GM18951 (cell line): ENCODE measurements around the gene GRK2.

Source experiments
- POLR2A ChIP-seq: IDR thresholded peaks from 4 replicates; pipeline ENCODE4 v1.6.1; 2011; ENCODE audit warnings: mild to moderate bottlenecking; ENCODE audit not compliant: insufficient read length, insufficient read depth; ENCODE audit errors: extremely low read depth
- in situ Hi-C: fragments of 300-500 bp; cut with MboI; formaldehyde crosslinking; loops from one replicate; pipeline ENCODE4 v1.12.0; 2022; ENCODE audit warnings: low sequenced_read_pairs, mixed read lengths, inconsistent platforms; ENCODE audit not compliant: unreplicated experiment

GRK2 gene

DNA sequence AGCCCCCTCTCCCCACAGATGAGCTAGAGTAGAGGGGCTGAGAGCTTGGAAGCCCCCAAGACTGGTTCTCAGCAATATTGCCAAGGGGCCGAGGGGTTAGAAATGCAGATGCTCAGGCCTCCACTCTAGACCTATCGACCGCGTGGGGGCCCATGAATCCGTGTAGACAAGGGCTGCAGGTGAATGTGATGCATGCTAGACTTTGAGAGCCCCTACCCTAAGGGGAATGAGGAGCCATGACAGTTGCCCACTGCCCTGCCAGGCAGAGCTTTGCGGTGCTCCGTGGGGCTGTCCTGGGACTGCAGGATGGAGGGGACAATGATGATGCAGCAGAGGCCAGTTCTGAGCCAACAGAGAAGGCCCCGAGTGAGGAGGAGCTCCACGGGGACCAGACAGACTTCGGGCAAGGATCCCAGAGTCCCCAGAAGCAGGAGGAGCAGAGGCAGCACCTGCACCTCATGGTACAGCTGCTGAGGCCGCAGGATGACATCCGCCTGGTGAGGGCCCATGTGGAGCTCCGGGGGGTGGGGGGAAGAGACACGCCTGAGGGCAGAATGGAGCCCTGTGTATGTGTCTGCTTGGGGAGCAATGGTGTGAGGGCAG lies 38.3 kb downstream of the GRK2 start:
- TF ChIP-seq POLR2A = no peak
- in situ Hi-C loops = no loop called here

DNA sequence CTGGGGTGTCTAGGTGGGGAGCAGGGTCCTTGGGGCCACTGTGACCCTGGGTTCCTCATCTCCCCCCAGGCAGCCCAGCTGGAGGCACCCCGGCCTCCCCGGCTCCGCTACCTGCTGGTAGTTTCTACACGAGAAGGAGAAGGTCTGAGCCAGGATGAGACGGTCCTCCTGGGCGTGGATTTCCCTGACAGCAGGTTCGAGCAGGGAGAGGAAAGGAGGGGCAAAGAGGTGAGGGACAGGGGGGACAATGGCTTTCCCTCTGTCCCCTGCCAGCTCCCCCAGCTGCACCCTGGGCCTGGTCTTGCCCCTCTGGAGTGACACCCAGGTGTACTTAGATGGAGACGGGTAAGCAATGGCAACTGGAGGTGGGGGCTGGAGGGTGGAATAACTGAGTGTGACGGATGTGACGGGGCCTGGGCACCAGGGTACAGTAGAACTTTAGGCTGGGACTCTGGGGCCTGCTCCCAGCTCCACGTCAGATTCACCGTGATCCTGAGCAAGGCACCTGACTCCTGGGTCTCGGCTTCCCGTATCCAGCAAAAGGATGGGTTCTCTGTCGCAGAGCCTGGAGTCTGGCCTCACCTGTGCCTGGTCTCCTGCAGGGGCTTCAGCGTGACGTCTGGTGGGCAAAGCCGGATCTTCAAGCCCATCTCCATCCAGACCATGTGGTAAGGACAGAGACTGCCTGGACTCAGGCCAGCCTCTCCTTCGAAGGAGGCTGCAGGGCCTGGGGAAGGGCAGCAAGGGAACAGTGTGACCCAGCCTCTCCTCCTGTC lies 40.7 kb downstream of the GRK2 start:
- in situ Hi-C loops = no loop called here
- TF ChIP-seq POLR2A = no peak

DNA sequence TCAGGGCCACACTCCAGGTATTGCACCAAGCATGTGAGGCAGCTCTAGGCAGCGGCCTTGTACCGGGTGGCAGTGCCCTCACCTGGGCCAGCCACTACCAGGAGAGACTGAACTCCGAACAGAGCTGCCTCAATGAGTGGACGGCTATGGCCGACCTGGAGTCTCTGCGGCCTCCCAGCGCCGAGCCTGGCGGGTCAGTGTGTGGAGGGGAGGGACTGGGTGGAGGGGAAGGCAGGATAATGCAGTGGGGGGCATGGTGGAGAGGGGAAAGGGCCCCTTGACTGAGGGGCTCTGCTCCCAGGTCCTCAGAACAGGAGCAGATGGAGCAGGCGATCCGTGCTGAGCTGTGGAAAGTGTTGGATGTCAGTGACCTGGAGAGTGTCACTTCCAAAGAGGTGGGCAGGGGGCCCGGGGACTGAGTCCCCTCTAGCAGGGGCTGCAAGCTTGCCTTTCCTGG lies 41.3 kb downstream of the GRK2 start:
- no peak for TF ChIP-seq POLR2A
- in situ Hi-C loops = no loop called here

DNA sequence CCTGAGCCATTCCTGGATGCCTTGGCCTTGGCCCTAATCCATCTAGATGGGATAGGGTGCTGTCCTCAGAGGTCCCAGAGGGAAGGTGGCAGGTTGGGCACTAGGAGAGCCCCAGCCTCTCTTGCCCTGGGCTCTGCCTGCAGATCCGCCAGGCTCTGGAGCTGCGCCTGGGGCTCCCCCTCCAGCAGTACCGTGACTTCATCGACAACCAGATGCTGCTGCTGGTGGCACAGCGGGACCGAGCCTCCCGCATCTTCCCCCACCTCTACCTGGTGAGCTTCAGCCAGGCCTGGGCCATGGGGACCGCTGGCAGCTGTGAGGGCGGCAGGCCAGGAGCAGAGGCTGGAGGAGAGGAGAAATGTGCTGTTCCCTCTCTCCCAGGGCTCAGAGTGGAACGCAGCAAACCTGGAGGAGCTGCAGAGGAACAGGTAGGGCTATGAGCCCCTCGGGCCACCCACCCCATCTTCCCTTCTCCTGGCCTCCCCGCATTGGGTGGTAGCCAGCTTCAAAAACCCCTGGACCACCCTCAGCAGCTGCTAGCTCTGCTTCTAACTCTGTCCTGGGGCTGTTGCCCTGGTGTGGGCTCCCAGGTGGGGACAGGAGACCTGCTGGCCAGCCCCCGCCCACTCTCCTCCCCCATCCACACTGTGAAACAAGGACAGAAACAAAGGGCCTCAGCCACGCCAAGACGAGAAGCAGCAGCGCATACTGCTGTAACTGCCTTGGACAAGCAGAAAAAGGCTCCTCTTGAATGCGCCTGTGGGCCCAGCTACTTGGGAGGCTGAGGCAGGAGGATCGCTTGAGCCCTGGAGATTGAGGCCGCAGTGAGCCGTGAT lies 42.0 kb downstream of the GRK2 start:
- TF ChIP-seq POLR2A = no peak
- in situ Hi-C loops = no loop called here

DNA sequence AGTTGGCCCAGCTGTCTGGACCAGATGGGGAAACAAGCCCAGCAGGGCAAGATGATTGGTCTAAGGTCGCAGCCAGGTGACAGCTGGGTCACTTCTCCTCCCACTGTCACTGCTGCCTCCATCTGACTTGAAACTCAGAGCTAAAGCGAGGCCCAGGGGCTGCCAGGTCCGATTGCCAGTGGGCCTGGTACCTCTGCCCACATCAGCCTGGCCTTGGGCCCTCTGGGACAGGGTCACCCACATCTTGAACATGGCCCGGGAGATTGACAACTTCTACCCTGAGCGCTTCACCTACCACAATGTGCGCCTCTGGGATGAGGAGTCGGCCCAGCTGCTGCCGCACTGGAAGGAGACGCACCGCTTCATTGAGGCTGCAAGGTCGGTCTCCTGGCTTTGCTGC lies 42.9 kb downstream of the GRK2 start:
- in situ Hi-C loops = no loop called here
- TF ChIP-seq POLR2A = no peak

DNA sequence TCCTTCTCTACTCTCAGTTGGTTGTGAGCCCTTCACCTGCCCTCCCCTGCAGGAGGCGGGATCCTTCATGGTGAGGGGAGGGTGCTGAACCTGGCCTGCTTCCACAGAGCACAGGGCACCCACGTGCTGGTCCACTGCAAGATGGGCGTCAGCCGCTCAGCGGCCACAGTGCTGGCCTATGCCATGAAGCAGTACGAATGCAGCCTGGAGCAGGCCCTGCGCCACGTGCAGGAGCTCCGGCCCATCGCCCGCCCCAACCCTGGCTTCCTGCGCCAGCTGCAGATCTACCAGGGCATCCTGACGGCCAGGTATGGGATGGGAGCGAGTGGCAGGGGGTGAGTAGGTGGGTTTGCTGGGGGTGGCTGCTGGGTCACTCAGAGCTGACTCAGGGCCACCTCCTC lies 43.4 kb downstream of the GRK2 start:
- no peak for TF ChIP-seq POLR2A
- in situ Hi-C loops = no loop called here

DNA sequence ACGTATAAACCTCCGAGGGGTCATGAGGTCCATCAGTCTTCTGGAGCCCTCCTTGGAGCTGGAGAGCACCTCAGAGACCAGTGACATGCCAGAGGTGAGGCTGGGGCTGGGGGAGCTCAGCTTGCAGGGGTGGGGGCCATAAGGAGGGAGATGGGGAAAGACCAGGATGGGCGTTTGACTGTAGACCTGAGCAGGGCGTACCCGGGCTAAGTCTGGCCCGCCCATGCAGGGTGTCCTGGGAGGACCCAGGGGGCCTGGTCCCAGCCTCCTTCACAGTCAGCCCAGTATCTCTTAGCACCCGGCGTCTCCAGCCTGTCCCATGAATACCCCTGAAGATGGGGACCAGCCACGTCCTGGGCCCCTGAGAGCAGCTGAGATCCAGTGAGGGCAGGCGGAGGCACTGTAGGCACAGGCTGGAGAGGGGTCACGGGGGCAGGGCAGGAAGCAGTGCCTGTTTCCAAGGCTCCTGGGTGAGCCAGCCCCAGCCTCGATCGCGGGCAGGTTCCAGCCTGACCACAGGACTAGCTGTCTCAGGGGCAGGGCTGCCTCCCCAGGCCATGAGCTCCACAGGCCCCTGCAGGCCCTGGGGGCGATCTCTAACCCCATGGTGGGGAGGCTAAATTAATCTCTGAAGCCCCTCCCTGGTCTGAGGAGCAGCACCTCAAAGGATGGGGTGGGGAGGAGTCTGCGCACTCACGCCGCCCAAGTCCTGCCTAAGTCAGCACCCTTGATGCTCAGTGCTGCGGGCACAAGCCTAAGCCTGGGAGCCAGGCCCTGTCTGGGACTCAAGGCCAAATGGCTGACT lies 44.2 kb downstream of the GRK2 start:
- no peak for TF ChIP-seq POLR2A

DNA sequence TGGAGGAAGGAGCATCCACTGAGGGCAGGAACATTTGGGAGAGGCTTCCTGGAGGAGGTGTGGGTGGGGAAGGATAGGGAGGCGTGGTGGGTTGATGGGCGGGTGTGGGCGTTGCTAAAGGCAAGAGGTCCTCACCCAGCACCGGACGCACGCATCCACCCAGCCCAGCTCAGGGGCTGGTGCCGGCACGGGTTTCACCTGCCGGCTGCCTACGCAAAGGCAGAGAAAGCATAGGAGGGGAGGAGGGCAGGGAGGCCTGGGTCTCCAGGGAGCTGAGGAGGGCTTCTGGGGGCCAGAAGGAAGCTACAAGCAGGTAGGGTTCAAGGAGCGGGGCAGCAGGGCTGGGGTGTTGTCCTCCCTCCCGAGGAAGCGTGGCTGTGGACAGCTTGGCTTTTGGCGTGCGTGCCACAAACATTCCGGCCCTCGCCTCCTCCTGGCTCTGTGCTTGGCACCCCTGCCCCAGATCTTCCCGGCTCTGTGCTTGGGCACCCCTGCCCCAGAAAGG lies 44.8 kb downstream of the GRK2 start:
- in situ Hi-C loops = no loop called here
- no peak for TF ChIP-seq POLR2A

More for the DNA sequence above, 44.2 kb downstream of the GRK2 start:
- in situ Hi-C loops = no loop called here

DNA sequence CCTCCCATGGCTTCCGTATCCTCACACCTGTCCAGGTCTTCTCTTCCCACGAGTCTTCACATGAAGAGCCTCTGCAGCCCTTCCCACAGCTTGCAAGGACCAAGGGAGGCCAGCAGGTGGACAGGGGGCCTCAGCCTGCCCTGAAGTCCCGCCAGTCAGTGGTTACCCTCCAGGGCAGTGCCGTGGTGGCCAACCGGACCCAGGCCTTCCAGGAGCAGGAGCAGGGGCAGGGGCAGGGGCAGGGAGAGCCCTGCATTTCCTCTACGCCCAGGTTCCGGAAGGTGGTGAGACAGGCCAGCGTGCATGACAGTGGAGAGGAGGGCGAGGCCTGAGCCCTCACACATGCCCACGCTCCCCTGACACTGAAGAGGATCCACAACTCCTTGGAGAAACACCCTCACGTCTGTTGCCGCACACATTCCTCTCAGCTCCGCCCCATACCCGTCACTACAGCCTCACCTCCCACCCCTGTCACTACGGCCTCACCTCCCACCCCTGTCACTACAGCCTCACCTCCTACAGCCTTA lies 45.3 kb downstream of the GRK2 start:
- in situ Hi-C loops = no loop called here
- TF ChIP-seq POLR2A = no peak

DNA sequence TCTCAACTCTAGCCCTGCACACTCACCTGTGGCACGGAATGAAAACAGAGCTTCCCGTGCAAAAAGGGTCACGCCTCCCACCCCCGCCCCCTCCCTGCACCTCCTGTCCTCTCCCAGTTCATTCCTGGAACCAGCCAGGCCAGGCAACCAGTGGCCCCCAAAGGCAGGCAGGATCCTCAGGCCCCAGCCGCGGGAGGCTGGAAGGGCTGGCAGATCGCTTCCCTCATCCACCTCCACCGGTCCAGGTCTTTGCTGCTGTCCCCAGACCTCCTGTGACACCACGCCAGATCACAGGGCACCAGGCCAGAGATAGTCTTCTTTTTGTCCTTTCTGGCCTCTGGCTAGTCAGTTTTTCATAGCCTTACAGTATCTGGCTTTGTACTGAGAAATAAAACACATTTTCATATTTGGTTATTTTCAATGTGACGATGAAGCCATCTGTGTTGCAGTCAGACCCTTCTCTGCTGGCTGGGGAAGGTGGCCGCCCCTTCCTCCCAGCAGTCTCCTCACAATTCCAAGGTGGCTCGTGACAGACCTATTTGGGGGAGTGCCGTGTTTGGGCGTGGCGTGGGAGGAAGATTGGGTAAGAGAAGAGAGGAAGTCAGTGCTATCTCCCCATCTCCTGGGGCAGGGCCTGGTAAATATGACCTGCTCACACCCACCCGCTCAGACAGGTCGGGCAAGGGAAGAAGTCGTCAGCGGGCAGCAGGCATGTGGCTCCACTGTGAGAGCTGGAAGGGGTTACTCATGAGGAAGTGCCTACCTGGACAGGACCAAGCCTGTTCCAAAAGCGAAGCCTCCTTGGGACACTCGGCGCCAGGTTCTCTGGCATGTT lies 46.1 kb downstream of the GRK2 start:
- in situ Hi-C loops = no loop called here
- TF ChIP-seq POLR2A = no peak

DNA sequence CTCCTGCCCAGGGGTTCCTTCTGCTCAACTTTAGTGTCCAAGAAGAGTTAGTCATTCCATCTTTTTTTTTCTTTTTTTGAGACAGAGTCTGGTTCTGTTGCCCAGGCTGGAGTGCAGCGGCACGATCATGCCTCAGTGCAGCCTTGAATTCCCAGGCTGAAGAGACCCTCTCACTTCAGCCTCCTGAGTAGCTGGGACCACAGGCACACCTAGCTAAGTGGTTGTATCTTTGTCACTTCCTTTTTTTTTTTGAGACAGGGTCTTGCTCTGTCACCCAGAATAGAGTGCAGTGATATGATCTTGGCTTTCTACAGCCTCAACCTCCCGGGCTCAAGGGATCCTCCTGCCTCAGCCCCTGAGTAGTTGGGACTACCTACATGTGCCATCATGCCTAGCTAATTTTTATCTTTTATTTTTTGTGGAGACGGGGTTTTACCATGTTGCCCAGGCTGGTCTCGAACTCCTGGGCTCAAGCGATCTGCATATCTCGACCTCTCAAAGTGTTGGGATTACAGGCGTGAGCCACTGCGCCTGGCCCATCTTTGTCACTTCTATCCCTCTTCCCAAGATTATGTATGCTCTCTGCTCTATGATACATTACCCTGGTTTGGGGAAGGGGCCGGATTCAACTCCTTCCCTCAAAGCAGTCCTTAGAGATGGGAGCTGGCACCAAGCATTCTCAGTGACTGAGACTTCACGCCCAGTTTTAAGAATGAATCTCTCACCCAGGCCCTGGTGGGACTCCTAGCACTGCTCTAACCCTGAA lies 47.0 kb downstream of the GRK2 start:
- no peak for TF ChIP-seq POLR2A
- in situ Hi-C loops = no loop called here
